GM21515 (cell line): Measurements from ENCODE around the gene GAA.
"Not testable (repeated sequence)": the region's sequence is repeated elsewhere in the genome, so short reads cannot be mapped to it uniquely, and the experiment has no call there.

ENCODE experiments used
- ATAC-seq: cut with Tn5 transposase; IDR thresholded peaks from one replicate; pipeline ENCODE4 v1.9.1; 2021; ENCODE audit not compliant: unreplicated experiment

GAA gene

GRCh38 chr17:80082403-80083135 lies 18.8 kb upstream of the GAA start:
- no peak for ATAC-seq

GRCh38 chr17:80083136-80083661 lies 18.2 kb upstream of the GAA start:
- no peak for ATAC-seq

- ATAC-seq, result no peak
Measured at GRCh38 chr17:80084773-80085172, 16.6 kb upstream of the GAA start.

GRCh38 chr17:80086081-80086480 lies 15.3 kb upstream of the GAA start:
- no peak for ATAC-seq

- ATAC-seq, result no peak
Measured at GRCh38 chr17:80086616-80087015, 14.8 kb upstream of the GAA start.

- no peak for ATAC-seq
Measured at GRCh38 chr17:80087346-80088265, 13.8 kb upstream of the GAA start.

GRCh38 chr17:80089762-80090161 lies 11.6 kb upstream of the GAA start:
- no peak for ATAC-seq

- ATAC-seq, result not testable (repeated sequence)
Measured at GRCh38 chr17:80090164-80090563, 11.2 kb upstream of the GAA start.

- ATAC-seq, result no peak
Measured at GRCh38 chr17:80091376-80091775, 10.0 kb upstream of the GAA start.

GRCh38 chr17:80092959-80093358 lies 8.4 kb upstream of the GAA start:
- ATAC-seq, result no peak

GRCh38 chr17:80095038-80095843 lies 6.1 kb upstream of the GAA start:
- no peak for ATAC-seq

GRCh38 chr17:80095844-80096475 lies 5.4 kb upstream of the GAA start:
- no peak for ATAC-seq

GRCh38 chr17:80096561-80097021 lies 4.8 kb upstream of the GAA start:
- no peak for ATAC-seq

- no peak for ATAC-seq
Measured at GRCh38 chr17:80097127-80097621, 4.2 kb upstream of the GAA start.

- ATAC-seq, result no peak
Measured at GRCh38 chr17:80097844-80098691, 3.3 kb upstream of the GAA start.

GRCh38 chr17:80099291-80100034 lies 1.9 kb upstream of the GAA start:
- ATAC-seq, result no peak

GRCh38 chr17:80100035-80100323 lies 1.4 kb upstream of the GAA start:
- no peak for ATAC-seq

GRCh38 chr17:80101946-80102663 lies 724 bp downstream of the GAA start:
- no peak for ATAC-seq
